ENCODE measurements around the gene CDH13. TPM values are rescaled to one million over a fixed set of nuclear protein-coding genes. Genes with fewer than 3 reads are reported as not detected.

The CDH13 gene
- polyA plus RNA-seq, 1 donor from 2014 or later = 3.2 TPM

GRCh38 chr16:83627996-83628395, 1001.2 kb downstream of the CDH13 start:
- Histone ChIP-seq H3K9me3 (ENCODE audit: low read length) (no peaks in the 10 kb centered on the region), H3K9ac (ENCODE audit: low read length) (no peak overlapping the region), H3K9me2 (ENCODE audit: insufficient read depth, low read length) (no peaks in the 10 kb centered on the region), H3K4me3 (ENCODE audit: low read length) (no peak overlapping the region), H3K4me2 (ENCODE audit: low read length) (no peak overlapping the region), H4K20me1 (ENCODE audit: insufficient read depth) (no peaks in the 10 kb centered on the region), H3F3A (ENCODE audit: insufficient read depth, low read length, poor library complexity, severe bottlenecking) (no peaks in the 10 kb centered on the region), H3K36me3 (ENCODE audit: insufficient read depth, low read length) (no peaks in the 10 kb centered on the region), H3K27ac (ENCODE audit: low read length) (no peak overlapping the region), H3K27me3 (ENCODE audit: insufficient read depth, low read depth, low read length) (no peaks in the 10 kb centered on the region), H3K79me2 (replicated peaks; ENCODE audit: insufficient read depth, low read length) (no peaks in the 10 kb centered on the region), H2AFZ (ENCODE audit: low read depth, low read length) (no peak overlapping the region)
- TF ChIP-seq CTCF (IDR thresholded peaks at IDR 0.05; ENCODE audit: poor library complexity, severe bottlenecking) (no peak), SMC3 (conservative IDR thresholded peaks at IDR 0.05; ENCODE audit: poor library complexity) (no peak), POLR2AphosphoS5 (IDR thresholded peaks at IDR 0.05) (no peak), MXI1 (conservative IDR thresholded peaks at IDR 0.05; ENCODE audit: poor library complexity, severe bottlenecking) (no peak), RAD21 (conservative IDR thresholded peaks at IDR 0.05) (no peak), EZH2 (IDR thresholded peaks at IDR 0.05; ENCODE audit: borderline replicate concordance, insufficient read depth, low read length, poor library complexity, severe bottlenecking) (no peak), REST (IDR thresholded peaks at IDR 0.05; ENCODE audit: borderline replicate concordance) (no peak), EP300 (conservative IDR thresholded peaks at IDR 0.05; ENCODE audit: poor library complexity, severe bottlenecking) (no peak), TAF1 (IDR thresholded peaks at IDR 0.05; ENCODE audit: low read depth) (no peak)

- Histone ChIP-seq H3K9me3 (ENCODE audit: low read length) (no peaks in the 10 kb centered on the region), H3K79me2 (replicated peaks; ENCODE audit: insufficient read depth, low read length) (no peaks in the 10 kb centered on the region), H3K4me2 (ENCODE audit: low read length) (no peak overlapping the region), H3F3A (ENCODE audit: insufficient read depth, low read length, poor library complexity, severe bottlenecking) (no peaks in the 10 kb centered on the region), H2AFZ (ENCODE audit: low read depth, low read length) (no peak overlapping the region), H3K4me3 (ENCODE audit: low read length) (no peak overlapping the region), H3K27me3 (ENCODE audit: insufficient read depth, low read depth, low read length) (no peaks in the 10 kb centered on the region), H3K36me3 (ENCODE audit: insufficient read depth, low read length) (no peaks in the 10 kb centered on the region), H3K27ac (ENCODE audit: low read length) (no peak overlapping the region), H3K9ac (ENCODE audit: low read length) (no peak overlapping the region), H4K20me1 (ENCODE audit: insufficient read depth) (no peaks in the 10 kb centered on the region), H3K9me2 (ENCODE audit: insufficient read depth, low read length) (no peaks in the 10 kb centered on the region)
- no peak for TF ChIP-seq RAD21 (conservative IDR thresholded peaks at IDR 0.05)
- no peak for TF ChIP-seq POLR2AphosphoS5 (IDR thresholded peaks at IDR 0.05)
These were observed 1002.7 kb downstream of the CDH13 start for GRCh38 chr16:83629426-83629825.

- no peak overlapping the region for H3K4me3 ChIP-seq (ENCODE audit: low read length)
- H3K9me2 ChIP-seq (ENCODE audit: insufficient read depth, low read length) = no peaks in the 10 kb centered on the region
- no peaks in the 10 kb centered on the region for H3F3A ChIP-seq (ENCODE audit: insufficient read depth, low read length, poor library complexity, severe bottlenecking)
- no peaks in the 10 kb centered on the region for H3K36me3 ChIP-seq (ENCODE audit: insufficient read depth, low read length)
- no peak overlapping the region for H3K27ac ChIP-seq (ENCODE audit: low read length)
- H3K27me3 ChIP-seq (ENCODE audit: insufficient read depth, low read depth, low read length) = no peaks in the 10 kb centered on the region
- H3K4me2 ChIP-seq (ENCODE audit: low read length) = no peak overlapping the region
- H2AFZ ChIP-seq (ENCODE audit: low read depth, low read length) = no peak overlapping the region
- no peak overlapping the region for H3K9ac ChIP-seq (ENCODE audit: low read length)
- TF ChIP-seq SMC3 (conservative IDR thresholded peaks at IDR 0.05; ENCODE audit: poor library complexity) = no peak
- no peak for TF ChIP-seq EP300 (conservative IDR thresholded peaks at IDR 0.05; ENCODE audit: poor library complexity, severe bottlenecking)
- TF ChIP-seq REST (IDR thresholded peaks at IDR 0.05; ENCODE audit: borderline replicate concordance) = no peak
- no peak for TF ChIP-seq RAD21 (conservative IDR thresholded peaks at IDR 0.05)
- TF ChIP-seq EZH2 (IDR thresholded peaks at IDR 0.05; ENCODE audit: borderline replicate concordance, insufficient read depth, low read length, poor library complexity, severe bottlenecking) = no peak
- no peak for TF ChIP-seq CTCF (IDR thresholded peaks at IDR 0.05; ENCODE audit: poor library complexity, severe bottlenecking)
- no peak for TF ChIP-seq TAF1 (IDR thresholded peaks at IDR 0.05; ENCODE audit: low read depth)
- TF ChIP-seq POLR2AphosphoS5 (IDR thresholded peaks at IDR 0.05) = no peak
- TF ChIP-seq MXI1 (conservative IDR thresholded peaks at IDR 0.05; ENCODE audit: poor library complexity, severe bottlenecking) = no peak
- H4K20me1 ChIP-seq (ENCODE audit: insufficient read depth) = no peaks in the 10 kb centered on the region
- H3K9me3 ChIP-seq (ENCODE audit: low read length) = no peaks in the 10 kb centered on the region
- H3K79me2 ChIP-seq (replicated peaks; ENCODE audit: insufficient read depth, low read length) = no peaks in the 10 kb centered on the region
These were observed 1003.1 kb downstream of the CDH13 start for GRCh38 chr16:83629836-83630235.

All from neural cell (in vitro differentiated cells).